Neuronal stem cell (in vitro differentiated cells): ENCODE results near the gene PNLDC1.

Experiments used
- DNase-seq: peaks from one replicate; pipeline ENCODE4 v3.0.0-alpha.2; 2013; ENCODE audit warnings: low spot score
- H2AFZ ChIP-seq: one replicate; pipeline ENCODE4 v1.6.1; 2013; ENCODE audit warnings: mild to moderate bottlenecking, low read length, inconsistent platforms
- H2AK5ac ChIP-seq: 2 replicates; pipeline ENCODE4 v1.6.1; 2013; ENCODE audit warnings: low read depth, mild to moderate bottlenecking, inconsistent platforms, low read length, moderate library complexity, mixed read lengths
- H2BK120ac ChIP-seq: 2 replicates; pipeline ENCODE4 v1.6.1; 2013; ENCODE audit warnings: low read depth, mild to moderate bottlenecking, inconsistent platforms, low read length, moderate library complexity, mixed read lengths
- H2BK12ac ChIP-seq: one replicate; pipeline ENCODE4 v1.6.1; 2013; ENCODE audit warnings: low read length, inconsistent platforms
- H2BK15ac ChIP-seq: 2 replicates; pipeline ENCODE4 v1.6.1; 2013; ENCODE audit warnings: mild to moderate bottlenecking, low read length, inconsistent platforms, mixed read lengths
- H2BK5ac ChIP-seq: one replicate; pipeline ENCODE4 v1.6.1; 2013; ENCODE audit warnings: inconsistent platforms, mild to moderate bottlenecking, low read length, moderate library complexity
- H3K14ac ChIP-seq: one replicate; pipeline ENCODE4 v1.6.1; 2013; ENCODE audit warnings: low read length, inconsistent platforms
- H3K18ac ChIP-seq: 2 replicates; pipeline ENCODE4 v1.6.1; 2013; ENCODE audit warnings: low read length, inconsistent platforms
- H3K23ac ChIP-seq: 2 replicates; pipeline ENCODE4 v1.6.1; 2013; ENCODE audit warnings: low read depth, mild to moderate bottlenecking, mixed read lengths, low read length, inconsistent platforms; ENCODE audit not compliant: poor library complexity
- H3K27ac ChIP-seq: replicated peaks from 3 replicates; pipeline ENCODE4 v1.5.1; 2013; ENCODE audit warnings: low read length, inconsistent platforms
- H3K27me3 ChIP-seq, 3 experiments: 2 replicates each; pipeline ENCODE4 v1.6.1; 2013; ENCODE audit warnings: low read length in 3 of 3, mild to moderate bottlenecking in 2 of 3, inconsistent platforms in 1 of 3, low read depth in 1 of 3, mixed read lengths in 1 of 3, moderate library complexity in 1 of 3; ENCODE audit not compliant: control insufficient read depth in 3 of 3, insufficient read depth in 3 of 3
- H3K36me3 ChIP-seq, 2 donors: replicated peaks in 1 of 2; 2 replicates each; pipeline ENCODE4 v1.6.1; 2013; ENCODE audit warnings: low read length in 2 of 2; ENCODE audit not compliant: control insufficient read depth in 2 of 2, insufficient read depth in 2 of 2
- H3K4ac ChIP-seq: 2 replicates; pipeline ENCODE4 v1.6.1; 2013; ENCODE audit warnings: inconsistent platforms, mild to moderate bottlenecking, low read length, moderate library complexity
- H3K4me1 ChIP-seq, 2 donors: 1 replicate in 1 of 2; 2 replicates in 1 of 2; pipeline ENCODE4 v1.6.1; 2013; ENCODE audit warnings: low read length in 2 of 2, low read depth in 1 of 2; ENCODE audit not compliant: control insufficient read depth in 2 of 2, insufficient read depth in 1 of 2
- H3K4me2 ChIP-seq: one replicate; pipeline ENCODE4 v1.6.1; 2013; ENCODE audit warnings: mild to moderate bottlenecking, low read length, inconsistent platforms; ENCODE audit not compliant: insufficient read depth, poor library complexity, severe bottlenecking
- H3K4me3 ChIP-seq, 2 donors: 2 replicates each; pipeline ENCODE4 v1.5.1; 2013; ENCODE audit warnings: low read length in 2 of 2, mild to moderate bottlenecking in 2 of 2, inconsistent platforms in 1 of 2, moderate library complexity in 1 of 2
- H3K79me1 ChIP-seq: one replicate; pipeline ENCODE4 v1.6.1; 2013; ENCODE audit warnings: low read depth, mild to moderate bottlenecking, inconsistent platforms, low read length, moderate library complexity
- H3K9ac ChIP-seq: one replicate; pipeline ENCODE4 v1.6.1; 2013; ENCODE audit warnings: mild to moderate bottlenecking, low read depth, low read length, inconsistent platforms; ENCODE audit not compliant: poor library complexity
- H3K9me3 ChIP-seq, 2 donors: replicated peaks in 1 of 2; 2 replicates each; pipeline versions ENCODE3 to v1.6.1; 2013; ENCODE audit warnings: low read length in 2 of 2, mild to moderate bottlenecking in 2 of 2, inconsistent platforms in 1 of 2, low read depth in 1 of 2, mixed read lengths in 1 of 2, moderate library complexity in 1 of 2; ENCODE audit not compliant: control insufficient read depth in 2 of 2, insufficient read depth in 1 of 2
- H4K8ac ChIP-seq: one replicate; pipeline ENCODE4 v1.6.1; 2013; ENCODE audit warnings: low read depth, mild to moderate bottlenecking, inconsistent platforms, low read length, moderate library complexity
- H4K91ac ChIP-seq: one replicate; pipeline ENCODE4 v1.6.1; 2013; ENCODE audit warnings: low read length, low read depth, mild to moderate bottlenecking, inconsistent platforms; ENCODE audit not compliant: poor library complexity
- WGBS, 2 donors: extraction: QIAGEN DNeasy Blood & Tissue Kit; methylation state at CpG; one replicate each; pipeline ENCODE4 v1.1.7; 2013; ENCODE audit warnings: missing lambda C conversion rate in 2 of 2, mixed read lengths in 1 of 2; ENCODE audit not compliant: insufficient read length in 2 of 2, insufficient replicate concordance in 1 of 2; ENCODE audit errors: extremely low coverage in 2 of 2; 5-methylcytosine and 5-hydroxymethylcytosine counted together

The PNLDC1 gene

GRCh38 chr6:159759645-159760044, 40.4 kb upstream of the PNLDC1 start:
- Histone ChIP-seq H2BK5ac (no peak overlapping the region), H3K14ac (no peak overlapping the region), H2AK5ac (no peak overlapping the region), H3K9ac (no peak overlapping the region), H2BK15ac (no peak overlapping the region), H3K27ac (peak overlapping the region; percentile 84), H2BK120ac (no peak overlapping the region), H3K36me3 (peaks cover 27 to 78% of the 10 kb centered on the region in 2 donors), H2BK12ac (no peak overlapping the region), H3K4me3 (no peak overlapping the region), H3K79me1 (peaks cover 8% of the 10 kb centered on the region), H4K8ac (no peak overlapping the region), H3K23ac (no peak overlapping the region), H3K4ac (no peak overlapping the region), H3K27me3 (no peaks in the 10 kb centered on the region), H3K9me3 (no peaks in the 10 kb centered on the region), H3K4me1 (peaks cover 16 to 25% of the 10 kb centered on the region in 2 donors), H3K4me2 (no peak overlapping the region), H4K91ac (no peak overlapping the region), H3K18ac (no peak overlapping the region), H2AFZ (no peak overlapping the region)
- no peak for DNase-seq
- no CpG with 5 or more reads among the region's 2 CpGs for WGBS, 2 donors

- no peak overlapping the region for H3K9ac ChIP-seq
- no peak overlapping the region for H3K4ac ChIP-seq
- H2BK120ac ChIP-seq = no peak overlapping the region
- no peak overlapping the region for H2BK5ac ChIP-seq
- no peak overlapping the region for H4K8ac ChIP-seq
- no peak overlapping the region for H3K14ac ChIP-seq
- H3K36me3 ChIP-seq = peaks cover 24 to 78% of the 10 kb centered on the region in 2 donors
- no peak overlapping the region for H2BK12ac ChIP-seq
- H2AFZ ChIP-seq = no peak overlapping the region
- H3K4me2 ChIP-seq = peak overlapping the region; percentile 72
- peak overlapping the region; percentile 84 for H3K27ac ChIP-seq
- H2AK5ac ChIP-seq = no peak overlapping the region
- no CpG with 5 or more reads among the region's 3 CpGs for WGBS, 2 donors
- H3K9me3 ChIP-seq = no peaks in the 10 kb centered on the region
- peak; percentile 41 for DNase-seq
- H3K4me1 ChIP-seq = peaks cover 16 to 28% of the 10 kb centered on the region in 2 donors
- peak overlapping the region in 1 of 2 donors; percentile 75 for H3K4me3 ChIP-seq
- no peaks in the 10 kb centered on the region for H3K27me3 ChIP-seq
- peaks cover 9% of the 10 kb centered on the region for H3K79me1 ChIP-seq
- H2BK15ac ChIP-seq = no peak overlapping the region
- no peak overlapping the region for H4K91ac ChIP-seq
- no peak overlapping the region for H3K18ac ChIP-seq
- H3K23ac ChIP-seq = no peak overlapping the region
Measured at GRCh38 chr6:159760602-159761057, 39.4 kb upstream of the PNLDC1 start.

GRCh38 chr6:159761129-159761872, 38.8 kb upstream of the PNLDC1 start:
- Histone ChIP-seq H2BK15ac (no peak overlapping the region), H3K9me3 (no peaks in the 10 kb centered on the region), H2BK12ac (no peak overlapping the region), H3K23ac (peak overlapping the region; percentile 92), H3K18ac (peak overlapping the region; percentile 84), H3K27ac (peak overlapping the region; percentile 84), H3K9ac (peak overlapping the region; percentile 37), H3K79me1 (peaks cover 9% of the 10 kb centered on the region), H3K4me1 (peaks cover 16 to 28% of the 10 kb centered on the region in 2 donors), H4K8ac (no peak overlapping the region), H3K36me3 (peaks cover 26 to 78% of the 10 kb centered on the region in 2 donors), H2BK5ac (no peak overlapping the region), H3K14ac (no peak overlapping the region), H2AK5ac (peak overlapping the region; percentile 66), H3K27me3 (no peaks in the 10 kb centered on the region), H2AFZ (peak overlapping the region; percentile 92), H2BK120ac (peak overlapping the region; percentile 13), H3K4ac (no peak overlapping the region), H3K4me2 (peak overlapping the region; percentile 72), H3K4me3 (peak overlapping the region; percentile 25 to 75), H4K91ac (no peak overlapping the region)
- peak; percentile 32 for DNase-seq
- WGBS, 2 donors = no CpG with 5 or more reads among the region's 45 CpGs

GRCh38 chr6:159761873-159762680, 38.0 kb upstream of the PNLDC1 start, which contains the start of gene ACAT2:
ACAT2 (plus strand) TSS chr6:159762045; CDS start chr6:159762088, 43 bp downstream.
- Histone ChIP-seq H2BK5ac (peak within 1 kb of the TSS; percentile 54), H3K4ac (peak within 1 kb of the TSS; percentile 53), H3K18ac (peak within 1 kb of the TSS; percentile 99), H3K9ac (peak within 1 kb of the TSS; percentile 93), H2AFZ (peak within 1 kb of the TSS; percentile 92), H3K9me3 (no peaks in the 10 kb centered on the region), H3K27ac (peak within 1 kb of the TSS; percentile 100), H3K4me3 (peak within 1 kb of the TSS; percentile 75 to 97), H3K23ac (peak within 1 kb of the TSS; percentile 92), H3K4me2 (peak within 1 kb of the TSS; percentile 92), H3K27me3 (no peaks in the 10 kb centered on the region), H2BK12ac (peak within 1 kb of the TSS; percentile 47), H3K4me1 (peaks cover 16 to 28% of the 10 kb centered on the region in 2 donors), H2BK15ac (peak within 1 kb of the TSS; percentile 91), H3K79me1 (peaks cover 13% of the 10 kb centered on the region), H2AK5ac (peak within 1 kb of the TSS; percentile 79), H4K91ac (peak within 1 kb of the TSS; percentile 94), H4K8ac (peak within 1 kb of the TSS; percentile 97), H3K14ac (no peak within 1 kb of the TSS), H3K36me3 (peaks cover 28 to 78% of the 10 kb centered on the region in 2 donors), H2BK120ac (peak within 1 kb of the TSS; percentile 13)
- DNase-seq = peak; percentile 92
- no CpG with 5 or more reads among the region's 76 CpGs for WGBS, 2 donors
